ENCODE results near the gene MYMX. TPM values are rescaled to one million over a fixed set of nuclear protein-coding genes. Genes with fewer than 3 reads are reported as not detected.

MYMX gene
- total RNA-seq, 2 donors from 2014 or later, result not detected

DNA sequence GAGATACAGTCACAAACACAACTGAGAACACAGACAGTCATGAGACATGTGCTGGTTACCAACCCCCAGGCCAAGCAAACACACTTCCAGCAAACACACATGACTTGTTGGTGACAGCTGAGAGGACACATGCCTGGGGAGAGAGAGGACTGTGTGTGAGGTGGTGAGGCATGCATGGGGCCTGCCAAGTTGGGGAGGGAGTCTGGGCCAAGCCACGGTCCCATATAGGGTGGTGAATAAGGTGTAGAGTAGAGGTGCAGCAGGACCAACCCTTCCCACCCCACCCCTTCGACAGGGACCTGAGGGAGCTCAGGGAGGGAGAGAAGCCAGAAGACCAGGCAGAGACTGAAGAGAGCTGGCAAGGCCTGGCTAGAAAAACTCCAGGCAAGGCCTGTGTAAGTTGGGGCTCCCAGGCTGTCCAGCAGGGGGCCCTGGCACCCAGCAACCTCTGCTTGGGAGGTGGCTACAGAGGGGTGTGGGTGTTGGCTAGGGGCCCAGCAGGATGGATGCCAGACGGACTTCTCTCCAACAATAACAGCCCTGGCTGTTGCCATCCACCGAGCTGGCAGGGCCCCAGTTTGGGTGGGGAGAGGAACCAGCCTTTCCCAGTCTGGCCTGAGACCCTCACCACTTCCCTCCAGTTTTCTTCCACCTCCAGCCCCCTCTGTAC, 4.7 kb downstream of the MYMX start:
- Histone ChIP-seq H3K36me3 (no peaks in the 10 kb centered on the region), H3K27me3 (no peaks in the 10 kb centered on the region), H3K27ac (no peak overlapping the region), H3K4me3 (no peak overlapping the region), H3K4me1 (peaks cover 7% of the 10 kb centered on the region), H3K9me3 (no peaks in the 10 kb centered on the region), H3K9ac (ENCODE audit: low read depth in 2 of 2, low read length in 2 of 2) (peak overlapping the region in 1 of 2 donors; percentile 46)
- TF ChIP-seq CTCF (IDR thresholded peaks at IDR 0.05), result peak; percentile 75
- intact Hi-C loops (cut with DNase I), result no loop called here
- peak; percentile 97 for DNase-seq

GRCh38 chr6:44221961-44222335, 5.2 kb downstream of the MYMX start:
- Histone ChIP-seq H3K9ac (ENCODE audit: low read depth in 2 of 2, low read length in 2 of 2) (peak overlapping the region in 1 of 2 donors; percentile 46), H3K36me3 (no peaks in the 10 kb centered on the region), H3K9me3 (no peaks in the 10 kb centered on the region), H3K27ac (no peak overlapping the region), H3K4me1 (peaks cover 7% of the 10 kb centered on the region), H3K4me3 (no peak overlapping the region), H3K27me3 (no peaks in the 10 kb centered on the region)
- no peak for TF ChIP-seq CTCF (IDR thresholded peaks at IDR 0.05)
- DNase-seq, result no peak
- intact Hi-C loops (cut with DNase I), result no loop called here

DNA sequence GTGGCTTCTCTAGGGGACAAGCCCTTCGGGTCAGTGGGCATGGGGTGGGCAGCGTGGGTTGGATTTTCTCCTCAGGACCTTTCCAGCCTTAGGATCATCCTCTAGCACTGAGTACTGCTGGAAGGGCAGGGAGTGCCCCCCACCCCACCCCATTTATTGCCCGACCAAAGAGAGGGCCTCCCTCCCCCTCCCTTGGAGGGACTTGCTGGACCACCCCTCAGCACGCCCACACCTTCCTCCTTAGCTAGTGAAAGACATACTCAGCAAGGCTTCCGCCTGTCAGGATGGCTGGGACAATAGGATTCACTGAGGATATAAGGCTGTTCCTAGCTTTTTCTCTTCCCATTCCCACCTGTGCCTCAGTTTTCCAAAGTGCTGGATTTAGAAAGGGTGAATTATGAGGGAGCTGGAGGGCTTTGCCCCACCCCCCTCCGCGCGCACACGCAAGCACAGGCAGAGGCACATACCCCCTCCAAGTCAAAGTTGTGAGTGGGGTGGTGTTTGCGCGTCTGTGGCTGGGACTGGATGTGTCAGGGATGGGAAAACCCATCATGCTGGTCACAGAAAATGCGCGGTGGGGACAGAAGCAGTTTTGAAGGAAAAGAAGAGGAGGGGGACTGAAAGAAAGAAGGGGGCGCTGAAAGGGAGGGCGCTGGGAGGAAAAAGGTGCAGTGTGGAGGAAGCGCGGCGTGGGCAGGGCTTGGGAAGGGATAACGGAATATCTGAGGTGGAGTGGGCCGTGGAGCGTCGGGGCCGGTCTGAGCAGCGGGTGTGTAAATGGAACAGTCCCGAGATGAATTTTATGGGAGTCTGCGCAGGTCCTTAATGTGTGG, 6.0 kb downstream of the MYMX start:
- H3K4me3 ChIP-seq, result peak overlapping the region; percentile 67
- H3K27ac ChIP-seq, result peak overlapping the region; percentile 27
- H3K4me1 ChIP-seq, result peaks cover 7% of the 10 kb centered on the region
- DNase-seq, result no peak
- no peaks in the 10 kb centered on the region for H3K27me3 ChIP-seq
- no peak for TF ChIP-seq CTCF (IDR thresholded peaks at IDR 0.05)
- H3K9ac ChIP-seq (ENCODE audit: low read depth in 2 of 2, low read length in 2 of 2), result peak overlapping the region; percentile 55 to 64
- intact Hi-C loops (cut with DNase I), result no loop called here
- H3K9me3 ChIP-seq, result no peaks in the 10 kb centered on the region
- H3K36me3 ChIP-seq, result no peaks in the 10 kb centered on the region

DNA sequence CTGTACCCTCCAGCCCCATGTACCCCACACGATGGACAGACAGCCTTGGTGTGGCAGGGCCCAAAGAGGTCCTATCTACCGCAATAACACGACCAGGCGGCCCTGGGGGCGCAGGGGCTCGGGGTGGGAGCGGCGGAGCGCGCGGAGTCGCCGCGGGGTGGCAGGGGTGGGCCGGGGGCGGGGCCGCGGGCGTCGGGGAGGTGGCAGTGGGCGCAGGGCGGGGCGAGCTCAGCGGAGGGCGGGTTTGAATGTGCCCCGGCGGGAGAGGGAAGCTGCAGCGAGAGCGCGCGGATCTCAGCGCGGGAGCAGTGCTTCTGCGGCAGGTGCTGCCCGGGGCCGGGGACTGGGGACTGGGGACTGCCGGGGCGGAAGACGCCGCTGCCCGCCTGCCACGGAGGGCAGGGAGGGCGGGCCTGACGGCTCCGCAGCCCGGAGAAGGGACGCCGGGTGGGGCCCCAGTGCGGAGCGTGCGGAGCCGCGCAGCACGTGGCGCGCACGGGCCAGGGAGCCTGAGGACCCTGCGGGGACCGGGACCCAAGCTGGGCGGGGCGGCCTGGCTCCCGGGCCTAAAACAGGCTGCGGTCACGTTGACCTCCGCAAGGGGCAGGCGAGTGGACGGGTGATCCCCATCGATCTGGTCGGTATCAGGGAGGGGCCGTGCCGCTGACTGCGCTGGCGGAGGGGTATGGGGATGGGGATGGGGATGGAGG, 6.7 kb downstream of the MYMX start, which contains the start of gene SLC29A1:
Gene SLC29A1, plus strand, starts transcription at position 277 of the 710 bp plus-strand sequence. CDS start 3,719 bp downstream, outside the sequence.
- Histone ChIP-seq H3K4me3 (peak within 1 kb of the TSS; percentile 67), H3K4me1 (peaks cover 7% of the 10 kb centered on the region), H3K9ac (ENCODE audit: low read depth in 2 of 2, low read length in 2 of 2) (peak within 1 kb of the TSS; percentile 62 to 64), H3K9me3 (no peaks in the 10 kb centered on the region), H3K36me3 (no peaks in the 10 kb centered on the region), H3K27me3 (no peaks in the 10 kb centered on the region), H3K27ac (peak within 1 kb of the TSS; percentile 27)
- DNase-seq, result peak; percentile 87
- no peak for TF ChIP-seq CTCF (IDR thresholded peaks at IDR 0.05)
- intact Hi-C loops (cut with DNase I), result no loop called here

Measured in colonic mucosa (tissue), 4 donors.